ACHN (cell line): ENCODE measurements around the gene BHLHA15.

Experiments
- DNase-seq: peaks from one replicate; pipeline ENCODE4 v3.0.0-alpha.2; 2015
- in situ Hi-C: cut with HindIII; loops from 2 replicates; pipeline ENCODE4 v1.10.0; 2017; ENCODE audit warnings: low sequenced_read_pairs, low pct_ligation_motif_present, low pct_unique_long_range_greater_than_20kb

BHLHA15 gene

DNA sequence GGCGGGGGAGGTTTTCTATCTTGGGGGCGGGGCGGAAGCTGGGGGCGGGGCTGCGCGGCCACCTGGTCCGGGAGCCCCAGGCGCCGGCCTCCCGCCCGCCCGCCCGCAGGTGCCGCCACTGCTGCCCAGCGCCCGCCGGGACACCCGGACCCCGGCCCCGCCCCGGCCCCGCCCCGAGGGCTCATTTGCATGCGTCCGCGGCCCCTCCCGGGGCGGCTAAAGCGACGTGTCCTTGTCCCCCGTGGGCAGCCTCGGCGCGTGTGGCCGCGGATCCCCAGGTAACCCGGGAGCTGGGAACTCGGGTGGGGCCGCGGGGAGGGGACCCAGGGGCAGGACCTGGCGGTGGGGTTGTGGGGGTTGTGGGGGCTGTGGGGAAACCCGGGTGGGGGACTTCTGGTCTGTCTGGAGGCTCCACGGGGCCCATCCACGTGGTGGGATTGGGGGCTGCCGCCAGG is at the start of gene BHLHA15:
Gene BHLHA15 (plus strand): TSS at position 219 of the 455 bp plus-strand sequence. CDS start 871 bp downstream, outside the sequence.
- DNase-seq: peak; percentile 46
- in situ Hi-C loops: no loop called here

DNA sequence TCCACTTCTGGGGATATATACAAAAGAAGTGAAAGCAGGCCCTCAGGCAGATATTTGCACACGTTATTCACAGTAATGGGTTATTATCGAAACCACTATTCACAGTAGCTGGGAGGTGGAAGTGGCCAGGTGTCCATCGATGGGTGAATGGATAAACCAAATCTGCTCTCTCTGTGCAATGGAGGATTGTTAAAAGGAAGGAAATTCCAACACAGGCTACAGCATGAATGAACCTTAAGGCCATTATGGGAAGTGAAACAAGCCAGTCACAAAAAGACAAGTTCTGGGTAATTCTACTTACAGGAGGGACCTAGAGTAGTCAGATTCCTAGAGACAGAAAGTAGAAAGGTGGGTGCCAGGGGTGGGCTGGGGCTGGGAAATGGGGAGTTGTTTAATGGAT is 48.5 kb upstream of the BHLHA15 start:
- in situ Hi-C loops: loop anchor here (10.0 kb wide), 1 partner anchor 128 kb away; no protein-coding TSS in a partner anchor
- DNase-seq: no peak

DNA sequence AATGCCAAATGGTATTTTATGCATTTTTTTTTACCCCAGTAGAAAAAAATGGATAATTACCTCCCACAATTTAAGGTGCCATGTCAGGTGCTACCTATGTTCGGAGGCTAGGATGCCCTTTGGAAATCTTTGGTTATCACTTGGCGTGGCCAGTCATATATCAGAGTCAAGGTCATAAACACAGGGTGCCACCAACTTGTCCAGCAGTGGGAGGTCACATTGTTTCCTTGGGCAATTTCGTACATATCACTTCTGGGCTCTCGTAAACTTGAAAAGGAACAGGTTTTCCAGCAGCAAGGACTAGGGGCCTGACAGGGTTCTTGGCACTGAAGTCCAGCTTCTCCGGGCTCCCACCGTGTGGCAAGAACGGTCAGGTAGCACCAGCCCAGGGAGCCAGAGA is 48.0 kb upstream of the BHLHA15 start:
- DNase-seq: no peak
- in situ Hi-C loops: loop anchor here (10.0 kb wide), 1 partner anchor 128 kb away; no protein-coding TSS in a partner anchor

DNA sequence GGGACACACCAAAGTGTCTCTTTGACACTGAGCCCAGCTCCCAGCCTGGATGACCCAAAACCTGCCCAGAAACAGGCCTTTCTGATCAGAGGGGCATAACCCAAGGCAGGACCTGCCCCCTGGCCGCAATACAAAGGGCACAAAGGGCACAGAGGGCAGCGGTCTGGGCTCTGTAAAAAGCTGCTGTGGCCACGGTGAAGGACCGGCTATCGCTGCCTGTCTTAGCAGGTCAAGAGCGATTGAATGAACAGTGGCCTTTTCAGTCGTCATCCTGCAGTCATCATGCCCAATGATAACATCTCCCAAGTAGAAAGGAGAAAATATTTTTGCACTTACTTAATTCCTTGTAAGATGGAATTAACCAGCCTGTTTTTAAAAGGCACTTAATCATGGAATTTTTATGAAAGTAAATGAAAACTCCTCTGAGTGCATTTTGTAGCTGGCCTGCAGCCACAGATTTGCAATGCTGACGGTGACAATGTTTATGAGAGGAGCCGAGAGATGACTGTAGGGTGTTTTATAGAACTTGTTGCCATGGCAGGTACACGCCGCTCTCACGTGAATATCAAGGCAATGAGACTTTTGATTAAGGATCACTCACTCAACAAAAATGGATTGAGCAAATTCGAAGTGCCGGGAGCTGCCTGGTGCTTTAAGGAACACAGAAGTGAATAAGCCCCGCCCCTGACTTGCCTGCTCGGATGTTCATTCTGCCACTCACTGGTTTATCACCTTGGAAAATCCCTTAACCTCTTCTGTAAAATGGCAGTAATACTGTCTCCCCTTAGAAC is 47.3 kb upstream of the BHLHA15 start:
- DNase-seq: peak; percentile 31
- in situ Hi-C loops: loop anchor here (10.0 kb wide), 1 partner anchor 129 kb away; no protein-coding TSS in a partner anchor

DNA sequence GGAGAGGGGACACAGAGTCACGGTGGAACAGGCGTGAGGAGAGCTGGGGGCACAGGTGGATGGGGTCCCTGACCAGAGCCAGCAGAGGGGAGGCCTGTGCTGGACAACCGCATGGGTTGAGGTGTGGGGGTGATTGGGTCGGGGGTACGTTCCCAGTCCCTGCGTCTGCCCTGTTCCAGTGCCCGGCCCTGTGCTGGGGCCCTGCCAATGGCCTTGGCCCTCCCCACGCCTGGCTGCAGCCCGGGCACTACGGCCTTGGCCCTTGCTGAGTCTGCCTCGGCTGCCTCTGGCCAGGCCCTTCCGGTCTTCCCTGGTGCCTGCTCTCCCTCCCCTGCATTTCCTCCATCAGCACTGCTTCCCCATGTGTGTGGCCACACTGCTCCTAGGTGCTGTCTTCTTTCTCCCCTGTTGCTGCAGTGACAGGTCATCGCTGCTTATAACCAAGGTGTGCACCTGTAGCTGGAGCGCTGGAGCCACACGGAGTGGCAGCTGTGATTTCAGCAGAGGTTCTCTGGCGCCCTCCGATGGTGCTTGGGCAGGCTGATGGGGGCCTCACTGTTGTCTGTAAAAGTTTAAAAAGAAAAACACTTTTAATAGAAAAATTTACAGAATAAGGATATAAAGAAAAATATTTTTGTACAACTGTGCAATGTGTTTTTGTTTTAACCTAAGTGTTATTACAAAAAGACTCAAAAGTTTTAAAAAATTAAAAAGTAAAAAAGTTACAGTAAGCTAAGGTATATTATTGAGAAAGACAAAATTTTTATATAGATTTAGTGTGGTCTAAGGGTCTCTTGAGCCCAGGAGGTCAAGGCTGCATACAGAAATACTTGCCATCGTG is 45.2 kb upstream of the BHLHA15 start:
- in situ Hi-C loops: loop anchor here (10.0 kb wide), 1 partner anchor 131 kb away; no protein-coding TSS in a partner anchor
- peak; percentile 68 for DNase-seq

DNA sequence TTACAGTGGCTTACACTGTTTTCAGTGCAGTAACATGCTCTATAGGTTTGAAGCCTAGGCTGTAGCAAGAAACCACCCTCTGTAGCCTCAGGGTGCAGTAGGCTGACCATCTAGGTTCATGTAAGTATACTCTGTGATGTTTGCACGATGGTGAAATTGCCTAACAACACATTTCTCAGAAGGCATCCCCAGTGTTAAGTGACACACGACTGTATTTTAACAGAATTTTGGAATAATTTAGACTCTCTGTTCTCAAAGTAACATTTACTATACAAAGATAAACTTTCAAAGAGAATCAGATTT is 44.6 kb upstream of the BHLHA15 start:
- no peak for DNase-seq
- in situ Hi-C loops: loop anchor here (10.0 kb wide), 1 partner anchor 132 kb away; no protein-coding TSS in a partner anchor

DNA sequence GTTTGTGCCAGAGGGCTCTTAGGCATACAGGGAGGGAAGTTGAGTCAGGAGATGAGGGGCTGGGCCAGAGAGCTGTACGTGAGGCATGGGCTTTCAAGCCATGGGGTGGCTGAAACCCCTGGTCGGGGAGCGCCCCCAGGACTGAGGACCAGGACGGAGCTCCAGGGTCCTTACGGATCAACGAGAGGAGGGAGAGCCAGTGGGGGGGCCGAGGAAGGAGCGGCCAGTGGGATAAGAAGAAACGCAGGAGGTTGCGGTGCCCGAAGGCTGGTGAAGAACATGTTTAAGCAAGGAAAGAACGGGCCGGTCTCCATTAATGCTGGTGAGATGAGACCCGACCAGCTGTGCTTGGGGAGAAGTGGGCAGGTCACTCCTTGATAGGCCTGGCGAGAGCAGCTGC is 43.6 kb upstream of the BHLHA15 start:
- DNase-seq: no peak
- in situ Hi-C loops: loop anchor here (10.0 kb wide), 1 partner anchor 133 kb away; no protein-coding TSS in a partner anchor

DNA sequence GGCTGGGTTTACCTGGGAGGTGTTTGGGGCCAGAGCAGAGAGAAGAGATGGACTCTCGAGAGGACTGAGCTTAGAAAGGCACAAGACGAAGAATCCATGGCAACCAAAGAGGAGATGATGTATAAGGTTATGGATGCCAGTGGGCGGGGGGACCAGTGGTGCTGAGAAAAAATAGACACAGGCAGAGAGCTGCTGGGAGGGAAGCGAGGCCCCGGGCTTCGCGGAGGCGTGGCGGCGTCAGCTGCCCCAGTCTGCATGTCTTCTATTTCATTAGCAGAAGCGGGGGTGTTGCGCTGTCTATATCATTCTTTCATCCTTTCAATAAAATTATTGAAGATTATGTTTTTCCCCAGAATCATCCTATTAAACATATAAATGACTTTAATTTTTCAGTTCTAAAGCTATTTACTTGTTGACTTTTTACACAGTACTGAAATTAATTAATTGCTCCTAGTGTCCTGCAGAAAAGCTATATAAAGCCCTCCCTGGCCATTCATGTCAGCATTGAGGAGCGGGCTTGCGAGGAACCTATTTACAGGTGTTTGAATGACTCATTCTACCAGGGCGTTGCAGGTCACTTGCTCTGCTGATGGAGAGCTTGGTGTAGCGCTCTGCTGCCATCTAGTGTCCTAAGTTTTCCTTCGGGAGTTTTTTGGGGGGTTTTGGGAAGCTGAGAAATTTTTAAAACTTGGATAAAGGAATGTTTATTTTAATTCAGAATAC is 42.9 kb upstream of the BHLHA15 start:
- peak; percentile 77 for DNase-seq
- in situ Hi-C loops: loop anchor here (10.0 kb wide), 1 partner anchor 134 kb away; no protein-coding TSS in a partner anchor

DNA sequence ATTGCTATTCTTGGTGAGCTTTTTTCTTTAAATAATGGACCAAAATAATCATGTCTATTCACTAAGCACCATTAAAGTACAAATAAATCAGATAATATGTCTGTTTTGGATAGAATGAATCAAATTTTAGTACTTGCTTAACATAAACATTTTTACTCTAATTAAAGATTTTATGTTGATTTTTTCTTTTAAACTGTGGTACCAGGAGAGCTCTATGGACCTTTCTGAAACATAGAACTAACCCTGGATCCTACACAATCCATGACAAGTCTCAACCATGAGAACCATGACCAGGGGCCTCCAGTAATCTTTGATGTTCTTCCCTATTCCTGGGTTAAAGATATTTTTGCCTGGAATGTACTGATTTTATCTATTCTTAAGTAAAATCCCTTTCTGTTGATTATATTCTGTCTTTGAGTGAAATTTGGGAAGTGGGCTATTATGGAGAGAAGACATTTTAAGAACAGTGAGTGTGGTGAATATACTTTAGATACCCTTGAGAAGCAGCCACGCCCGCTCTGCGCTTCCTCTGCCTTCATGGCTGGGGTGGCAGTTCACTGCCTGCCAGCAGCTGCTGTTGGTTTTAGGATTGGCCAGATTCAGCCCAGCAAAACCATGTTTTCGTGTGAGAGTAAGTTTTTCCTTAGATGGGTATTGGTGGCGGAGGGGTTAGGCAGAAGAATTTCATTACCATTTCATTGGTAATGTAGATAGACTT is 42.2 kb upstream of the BHLHA15 start:
- no peak for DNase-seq
- in situ Hi-C loops: loop anchor here (10.0 kb wide), 1 partner anchor 134 kb away; no protein-coding TSS in a partner anchor

DNA sequence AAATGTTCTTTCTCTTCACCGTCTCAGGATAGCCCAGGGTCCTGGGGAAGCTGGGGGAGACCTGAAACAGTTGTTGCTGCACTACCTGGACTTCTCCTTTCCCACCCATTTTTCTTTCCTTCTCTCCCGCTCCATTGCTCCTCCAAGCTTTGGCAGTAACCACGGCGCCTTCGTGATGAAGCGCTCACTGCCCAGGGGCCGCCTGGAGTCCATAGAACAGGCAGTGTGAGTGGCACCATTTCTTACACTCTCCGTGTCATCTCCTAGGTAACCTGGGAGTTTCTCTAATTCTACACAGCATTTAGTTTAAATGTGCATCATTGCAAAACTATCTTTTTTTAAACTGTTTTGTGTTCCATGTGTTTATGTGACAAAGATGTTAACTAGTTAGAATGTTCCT is 40.3 kb upstream of the BHLHA15 start:
- no peak for DNase-seq
- in situ Hi-C loops: no loop called here

DNA sequence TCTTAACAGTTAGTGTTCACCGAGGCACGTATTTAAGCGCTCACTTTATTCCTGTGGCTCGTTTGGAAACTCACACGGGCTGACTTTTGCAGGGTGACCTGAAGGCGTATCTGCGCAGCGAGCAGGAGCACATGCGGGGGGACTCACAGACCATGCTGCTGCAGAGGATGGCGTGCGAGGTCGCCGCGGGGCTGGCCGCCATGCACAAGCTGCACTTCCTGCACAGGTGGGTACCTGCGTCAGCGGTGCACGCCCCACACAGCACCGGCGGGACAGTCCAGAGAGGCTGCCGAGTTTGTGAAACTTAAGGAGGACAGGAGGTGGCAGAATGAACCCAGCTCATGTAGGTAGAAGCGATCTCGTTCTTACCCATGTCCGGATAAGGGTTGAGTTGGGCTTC is 39.8 kb upstream of the BHLHA15 start:
- DNase-seq: no peak
- in situ Hi-C loops: no loop called here

DNA sequence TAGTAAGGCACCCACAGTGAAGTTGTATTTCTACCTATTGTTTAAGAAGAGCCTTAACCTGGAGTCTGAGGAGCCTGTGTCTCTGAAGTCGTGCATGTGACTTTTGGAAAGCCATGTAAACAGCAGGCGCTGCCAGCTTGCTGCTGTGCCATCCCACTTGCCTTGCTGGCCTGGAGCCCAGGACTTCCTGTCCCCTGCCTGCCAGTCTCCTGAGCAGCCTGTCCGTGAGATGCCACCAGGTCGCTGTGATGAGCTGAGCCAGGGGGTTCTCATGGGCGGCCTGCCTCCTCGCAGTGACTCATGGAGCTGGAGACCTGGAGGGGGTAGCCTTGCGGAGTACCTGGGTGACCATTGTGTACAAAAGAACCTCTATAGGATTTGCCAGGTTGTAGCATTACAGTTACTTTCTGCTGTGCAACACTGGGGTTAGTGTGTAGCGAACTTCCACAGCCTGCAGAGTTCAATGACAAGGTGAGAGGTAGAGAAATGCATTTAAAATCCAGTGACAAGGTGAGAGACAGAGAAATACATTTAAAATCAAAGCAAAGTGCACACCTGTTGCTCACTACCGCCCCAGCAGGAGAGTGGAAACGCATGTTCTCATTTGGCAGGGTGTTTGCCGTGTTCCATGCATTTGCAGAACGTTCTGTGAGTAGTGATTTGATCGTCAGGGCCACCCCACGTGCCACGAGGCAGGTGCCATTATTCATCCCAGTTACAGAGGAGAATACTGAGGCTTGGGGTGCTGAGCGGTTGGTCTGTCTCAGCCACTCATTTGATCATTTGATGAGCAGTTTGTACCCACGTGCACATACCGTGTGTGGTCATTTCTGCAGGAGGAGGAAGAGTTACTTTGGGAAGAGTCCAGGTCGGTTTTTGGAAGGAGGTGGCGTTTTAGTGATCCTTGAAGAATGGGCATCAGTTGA is 36.6 kb upstream of the BHLHA15 start:
- in situ Hi-C loops: no loop called here
- DNase-seq: no peak

DNA sequence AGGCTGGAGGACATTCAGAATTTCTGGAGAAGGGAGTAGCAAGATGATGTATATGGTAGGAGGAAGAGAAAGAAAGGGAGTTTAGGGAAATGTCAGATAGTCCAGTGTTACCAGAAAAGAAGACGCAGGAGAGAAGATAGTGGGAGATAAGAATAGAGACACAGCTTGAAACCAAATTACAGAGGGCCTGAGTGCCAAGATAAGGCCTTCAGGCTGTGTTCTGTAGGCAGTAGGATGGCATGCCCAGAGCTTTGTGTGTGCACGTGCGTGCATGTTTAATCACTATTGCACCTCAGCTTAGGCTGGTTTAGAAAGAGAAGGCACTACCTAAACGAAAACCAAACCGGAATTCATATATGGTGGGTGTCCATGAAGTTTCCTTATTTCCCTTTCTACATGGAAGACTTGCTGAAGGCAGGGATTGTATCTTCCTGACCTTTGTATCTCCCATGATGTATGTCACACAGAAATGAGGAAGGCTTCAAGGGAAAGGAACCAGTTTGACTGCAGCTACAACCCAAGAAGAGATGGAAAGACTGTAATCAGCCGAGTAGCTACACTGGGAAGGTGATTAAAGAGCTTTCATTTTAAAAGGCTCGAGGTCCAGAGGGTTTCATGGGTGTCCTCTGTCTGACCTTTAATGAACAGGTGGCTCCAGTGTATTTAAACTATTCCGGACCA is 35.8 kb upstream of the BHLHA15 start:
- DNase-seq: no peak

DNA sequence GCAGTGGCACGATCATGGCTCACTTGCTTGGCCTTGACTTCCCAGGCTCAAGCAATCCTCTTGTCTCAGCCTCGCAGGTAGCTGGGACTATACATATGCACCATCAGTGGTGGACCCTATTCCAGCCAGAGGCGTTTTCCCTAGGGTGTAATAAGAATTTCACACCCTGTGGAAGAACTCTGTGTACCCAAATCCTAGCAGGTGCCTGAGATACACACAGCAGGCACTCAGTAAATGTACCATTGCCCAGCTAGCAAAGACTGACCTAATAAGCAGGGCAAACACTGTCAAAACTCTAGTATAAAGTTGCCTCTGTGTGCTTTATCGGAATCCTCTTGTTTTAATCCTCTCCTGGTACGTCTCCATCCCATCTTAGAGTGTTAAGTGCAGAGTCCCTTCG is 33.7 kb upstream of the BHLHA15 start:
- in situ Hi-C loops: no loop called here
- DNase-seq: no peak

More for the DNA sequence above, 35.8 kb upstream of the BHLHA15 start:
- in situ Hi-C loops: no loop called here

DNA sequence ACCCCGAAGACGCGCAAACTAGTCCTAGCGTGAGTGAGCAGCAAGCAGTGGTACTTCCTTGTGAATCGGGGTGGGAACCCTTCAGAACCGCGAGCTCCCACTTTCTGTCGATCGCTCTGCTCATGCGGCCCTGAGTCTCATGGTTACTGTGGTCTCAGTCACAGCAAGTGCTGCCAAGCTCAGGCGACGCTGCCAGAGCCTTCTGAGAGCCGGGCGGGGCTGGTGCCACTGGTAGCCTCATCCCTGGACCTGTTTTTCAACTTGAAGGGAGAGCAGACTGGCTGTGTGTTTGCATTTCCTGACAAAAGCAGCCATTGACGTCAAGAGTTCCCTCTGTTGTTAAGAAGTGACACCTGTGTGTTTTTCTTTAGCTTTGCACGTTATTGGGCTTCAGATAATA is 32.9 kb upstream of the BHLHA15 start:
- in situ Hi-C loops: no loop called here
- no peak for DNase-seq

DNA sequence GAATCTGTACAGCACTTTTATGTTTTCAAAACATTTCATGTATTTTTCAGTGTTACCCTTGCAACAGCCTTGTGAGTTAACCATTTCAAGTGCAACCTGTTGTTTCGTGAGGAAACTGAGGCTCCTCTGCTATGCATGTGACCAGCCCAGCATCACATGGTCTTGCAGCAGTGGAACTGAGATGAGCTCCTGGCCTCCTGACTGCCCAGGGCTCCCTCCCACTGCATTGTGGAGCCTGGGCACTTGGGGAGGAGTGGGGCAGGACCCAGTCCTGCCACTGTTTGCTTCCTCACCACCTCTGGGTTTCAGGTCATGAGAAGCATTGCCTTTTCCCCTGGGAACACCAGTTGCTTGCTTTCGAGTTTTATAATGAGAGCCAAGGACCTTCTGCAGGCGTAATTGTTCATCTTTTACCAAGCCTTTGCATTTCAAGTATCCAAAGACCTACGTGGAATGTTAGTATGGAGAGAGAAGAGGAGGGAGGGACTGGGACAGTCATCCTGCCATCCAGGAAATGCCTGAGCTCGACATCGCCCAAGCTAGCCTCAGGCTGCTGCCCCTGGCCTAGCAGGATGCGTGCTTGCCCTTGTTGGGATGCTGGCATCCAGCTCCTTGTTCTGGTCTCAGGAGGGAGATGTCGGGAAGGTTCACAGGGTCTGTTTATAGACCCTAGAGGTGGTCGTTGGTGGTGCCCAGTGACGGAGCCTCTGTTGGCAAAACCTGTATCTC is 32.3 kb upstream of the BHLHA15 start:
- DNase-seq: no peak
- in situ Hi-C loops: no loop called here
